DOHH2 (cell line): ENCODE results near the gene DNAJC2.

Experiments used
- H3F3A ChIP-seq: fragments of 200-600 bp; sonication (generic), shearing (Covaris generic); 2 replicates; pipeline ENCODE4 v1.6.0; 2016; ENCODE audit warnings: antibody characterized with exemption, mild to moderate bottlenecking; ENCODE audit not compliant: control insufficient read depth, insufficient read depth
- H3K27ac ChIP-seq: fragments of 200-600 bp; sonication (generic); 2 replicates; pipeline ENCODE4 v1.5.1; 2014; ENCODE audit warnings: low read depth, mild to moderate bottlenecking, low read length, moderate library complexity
- H3K27me3 ChIP-seq: fragments of 200-600 bp; sonication (generic); 2 replicates; pipeline ENCODE4 v1.6.1; 2014; ENCODE audit warnings: mild to moderate bottlenecking, low read length, mixed read lengths; ENCODE audit not compliant: control insufficient read depth
- H3K36me3 ChIP-seq: fragments of 200-600 bp; sonication (generic); 2 replicates; pipeline ENCODE4 v1.6.1; 2014; ENCODE audit warnings: mild to moderate bottlenecking, low read length, moderate library complexity, mixed read lengths; ENCODE audit not compliant: control insufficient read depth
- H3K4me1 ChIP-seq: fragments of 200-600 bp; sonication (generic); 2 replicates; pipeline ENCODE4 v1.6.1; 2014; ENCODE audit warnings: mild to moderate bottlenecking, low read length, mixed read lengths; ENCODE audit not compliant: control insufficient read depth
- H3K4me2 ChIP-seq: fragments of 200-600 bp; sonication (generic); 2 replicates; pipeline ENCODE4 v1.6.0; 2014; ENCODE audit warnings: mild to moderate bottlenecking, low read length, moderate library complexity
- H3K4me3 ChIP-seq: fragments of 200-600 bp; sonication (generic); 2 replicates; pipeline ENCODE4 v1.5.1; 2014; ENCODE audit warnings: mild to moderate bottlenecking, low read length, mixed read lengths
- H3K79me2 ChIP-seq: fragments of 200-600 bp; sonication (generic); 2 replicates; pipeline ENCODE4 v1.6.1; 2014; ENCODE audit warnings: mild to moderate bottlenecking, low read length, mixed read lengths; ENCODE audit not compliant: control insufficient read depth
- H3K9me2 ChIP-seq: fragments of 200-600 bp; sonication (generic); replicated peaks from 2 replicates; pipeline ENCODE4 v1.6.1; 2014; ENCODE audit warnings: mild to moderate bottlenecking, low read length, mixed read lengths; ENCODE audit not compliant: control insufficient read depth
- H3K9me3 ChIP-seq: fragments of 200-600 bp; sonication (generic); 2 replicates; pipeline ENCODE4 v1.6.1; 2014; ENCODE audit warnings: antibody characterized with exemption, low read length, mixed read lengths; ENCODE audit not compliant: control insufficient read depth, insufficient read depth
- H4K20me1 ChIP-seq: fragments of 200-600 bp; sonication (generic); 2 replicates; pipeline ENCODE4 v1.6.0; 2014; ENCODE audit warnings: low read depth, mild to moderate bottlenecking, antibody characterized with exemption, low read length, moderate library complexity; ENCODE audit not compliant: control insufficient read depth, insufficient read depth
- EZH2phosphoT487 ChIP-seq: fragments of 200-600 bp; sonication (generic); IDR thresholded peaks from 2 replicates; pipeline ENCODE4 v1.6.1; 2017; ENCODE audit warnings: borderline replicate concordance, mild to moderate bottlenecking, antibody characterized with exemption, low read length, moderate library complexity, mixed read lengths
- TF ChIP-seq, protein P1 (sequence below): fragments of 200-600 bp; sonication (generic); IDR thresholded peaks from one replicate; pipeline ENCODE4 v1.5.1; 2014; ENCODE audit warnings: antibody characterized with exemption, mild to moderate bottlenecking, low read depth, low read length; ENCODE audit not compliant: poor library complexity, severe bottlenecking

Gene DNAJC2

DNA sequence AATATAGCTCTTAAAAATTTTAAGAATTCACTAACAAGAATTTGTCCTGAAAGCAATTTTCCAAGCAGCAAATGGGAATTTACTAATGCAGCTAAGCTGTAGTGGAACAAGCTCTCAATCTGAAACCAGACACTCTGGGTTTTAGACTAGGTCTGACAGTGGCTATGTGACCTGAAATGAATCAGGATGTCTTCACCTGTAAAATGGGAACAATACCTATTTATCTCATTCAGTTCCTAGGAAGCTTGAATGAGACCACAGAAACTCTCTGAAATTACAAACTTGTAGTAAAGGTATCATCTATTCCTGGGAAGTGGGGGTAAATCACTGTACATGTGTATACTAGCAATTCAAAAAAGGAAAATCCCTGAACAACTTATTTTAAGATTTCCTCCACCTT, 1.2 kb downstream of the DNAJC2 start:
- peak overlapping the region; percentile 64; the same call in 1 of the 2 replicates for H3K27ac ChIP-seq
- H3K9me3 ChIP-seq, result no peaks in the 10 kb centered on the region
- peaks cover 13% of the 10 kb centered on the region; the same call in 1 of the 2 replicates for H4K20me1 ChIP-seq
- 0 out of 2 replicates have a peak, but pooled peaks cover 6% of the 10 kb centered on the region for H3F3A ChIP-seq
- peaks cover 55% of the 10 kb centered on the region for H3K36me3 ChIP-seq
- TF ChIP-seq, protein P1, sequence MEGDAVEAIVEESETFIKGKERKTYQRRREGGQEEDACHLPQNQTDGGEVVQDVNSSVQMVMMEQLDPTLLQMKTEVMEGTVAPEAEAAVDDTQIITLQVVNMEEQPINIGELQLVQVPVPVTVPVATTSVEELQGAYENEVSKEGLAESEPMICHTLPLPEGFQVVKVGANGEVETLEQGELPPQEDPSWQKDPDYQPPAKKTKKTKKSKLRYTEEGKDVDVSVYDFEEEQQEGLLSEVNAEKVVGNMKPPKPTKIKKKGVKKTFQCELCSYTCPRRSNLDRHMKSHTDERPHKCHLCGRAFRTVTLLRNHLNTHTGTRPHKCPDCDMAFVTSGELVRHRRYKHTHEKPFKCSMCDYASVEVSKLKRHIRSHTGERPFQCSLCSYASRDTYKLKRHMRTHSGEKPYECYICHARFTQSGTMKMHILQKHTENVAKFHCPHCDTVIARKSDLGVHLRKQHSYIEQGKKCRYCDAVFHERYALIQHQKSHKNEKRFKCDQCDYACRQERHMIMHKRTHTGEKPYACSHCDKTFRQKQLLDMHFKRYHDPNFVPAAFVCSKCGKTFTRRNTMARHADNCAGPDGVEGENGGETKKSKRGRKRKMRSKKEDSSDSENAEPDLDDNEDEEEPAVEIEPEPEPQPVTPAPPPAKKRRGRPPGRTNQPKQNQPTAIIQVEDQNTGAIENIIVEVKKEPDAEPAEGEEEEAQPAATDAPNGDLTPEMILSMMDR, result no peak
- H3K4me1 ChIP-seq, result peaks cover 42% of the 10 kb centered on the region
- peaks cover 86% of the 10 kb centered on the region for H3K79me2 ChIP-seq
- H3K9me2 ChIP-seq, result no peaks in the 10 kb centered on the region
- peak overlapping the region; percentile 88 for H3K4me3 ChIP-seq
- H3K27me3 ChIP-seq, result no peaks in the 10 kb centered on the region
- H3K4me2 ChIP-seq, result peak overlapping the region; percentile 79

DNA sequence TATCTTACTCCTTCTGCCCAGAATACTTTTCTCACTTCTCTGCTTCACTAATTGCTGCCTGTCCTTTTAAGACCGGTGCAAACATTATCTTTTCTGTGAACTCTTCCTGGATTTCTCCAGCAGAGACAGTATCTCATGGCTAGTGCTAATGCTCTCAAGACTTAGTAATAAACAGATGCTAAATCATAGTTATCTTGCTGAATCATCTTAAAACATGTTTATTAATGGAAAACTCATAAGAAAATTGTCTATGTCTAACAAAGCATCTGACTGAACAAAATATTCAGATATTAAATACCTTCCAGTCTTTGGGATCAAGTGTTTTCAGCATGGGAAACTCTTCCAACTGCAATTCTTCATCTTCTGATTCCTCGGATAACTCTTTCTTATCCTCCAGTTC, 3.1 kb downstream of the DNAJC2 start:
- peaks cover 13% of the 10 kb centered on the region; the same call in 1 of the 2 replicates for H4K20me1 ChIP-seq
- H3K9me3 ChIP-seq, result no peaks in the 10 kb centered on the region
- H3K4me3 ChIP-seq, result no peak overlapping the region
- 0 out of 2 replicates have a peak overlapping the region, but pooled peaks have one; percentile 1 for H3K4me2 ChIP-seq
- 0 out of 2 replicates have a peak, but pooled peaks cover 6% of the 10 kb centered on the region for H3F3A ChIP-seq
- peaks cover 85% of the 10 kb centered on the region for H3K79me2 ChIP-seq
- H3K36me3 ChIP-seq, result peaks cover 66% of the 10 kb centered on the region
- H3K9me2 ChIP-seq, result no peaks in the 10 kb centered on the region
- TF ChIP-seq, protein P1, result no peak
- TF ChIP-seq EZH2phosphoT487, result no peak
- no peak overlapping the region for H3K27ac ChIP-seq
- no peaks in the 10 kb centered on the region for H3K27me3 ChIP-seq
- peaks cover 34% of the 10 kb centered on the region for H3K4me1 ChIP-seq

DNA sequence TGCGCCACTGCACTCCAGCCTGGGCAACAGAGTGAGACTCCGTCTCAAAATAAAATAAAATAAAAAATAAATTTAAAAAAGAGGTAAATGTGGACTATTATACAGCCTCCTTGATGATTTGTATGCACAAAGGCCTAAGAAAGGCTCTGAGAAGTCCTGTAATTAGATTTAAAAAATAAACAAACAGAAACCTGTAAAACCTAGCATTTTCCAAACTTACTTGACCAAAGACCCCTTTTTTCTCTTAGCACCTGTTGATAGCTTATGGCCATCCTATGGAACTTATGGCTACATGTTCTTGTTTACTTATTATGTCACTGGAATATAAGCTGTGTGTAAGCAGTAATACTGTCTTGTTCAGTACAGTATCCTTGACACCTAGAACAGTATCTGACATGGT, 5.7 kb downstream of the DNAJC2 start:
- H3K27ac ChIP-seq, result no peak overlapping the region
- no peaks in the 10 kb centered on the region for H3K27me3 ChIP-seq
- H3K36me3 ChIP-seq, result peaks cover 83% of the 10 kb centered on the region
- peaks cover 95% of the 10 kb centered on the region for H3K79me2 ChIP-seq
- no peaks in the 10 kb centered on the region for H3K9me3 ChIP-seq
- TF ChIP-seq EZH2phosphoT487, result no peak
- TF ChIP-seq, protein P1, result no peak
- no peak overlapping the region for H3K4me3 ChIP-seq
- H3K9me2 ChIP-seq, result no peaks in the 10 kb centered on the region
- no peak overlapping the region for H3K4me2 ChIP-seq
- 0 out of 2 replicates have a peak, but pooled peaks cover 6% of the 10 kb centered on the region for H3F3A ChIP-seq
- peaks cover 24% of the 10 kb centered on the region for H3K4me1 ChIP-seq
- peaks cover 13% of the 10 kb centered on the region; the same call in 1 of the 2 replicates for H4K20me1 ChIP-seq
